ENCODE data around the gene LOXL4.

Gene LOXL4

DNA sequence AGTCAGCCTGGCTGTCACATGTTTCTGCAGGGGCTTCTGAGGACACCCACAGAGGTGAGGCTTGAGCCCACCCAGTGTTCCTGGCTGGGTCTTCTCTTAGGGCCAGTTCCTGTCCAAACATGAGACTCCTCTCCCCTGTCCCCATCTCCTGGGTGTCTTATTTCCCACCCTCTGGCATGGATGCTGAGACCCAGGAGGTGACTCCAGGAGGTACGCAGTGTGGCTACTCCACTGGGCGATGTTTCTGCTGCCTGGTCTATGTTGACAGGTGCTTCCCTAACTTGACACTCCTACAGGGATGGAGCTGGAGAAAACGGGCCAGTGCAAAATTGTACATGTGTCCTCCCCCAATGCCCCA, 26.3 kb upstream of the LOXL4 start:
- FAIRE-seq, result no peak

GRCh38 chr10:98293550-98294269, 25.7 kb upstream of the LOXL4 start:
- no peak for FAIRE-seq

- FAIRE-seq, result no peak
Measured at GRCh38 chr10:98292971-98293370, 25.0 kb upstream of the LOXL4 start.

DNA sequence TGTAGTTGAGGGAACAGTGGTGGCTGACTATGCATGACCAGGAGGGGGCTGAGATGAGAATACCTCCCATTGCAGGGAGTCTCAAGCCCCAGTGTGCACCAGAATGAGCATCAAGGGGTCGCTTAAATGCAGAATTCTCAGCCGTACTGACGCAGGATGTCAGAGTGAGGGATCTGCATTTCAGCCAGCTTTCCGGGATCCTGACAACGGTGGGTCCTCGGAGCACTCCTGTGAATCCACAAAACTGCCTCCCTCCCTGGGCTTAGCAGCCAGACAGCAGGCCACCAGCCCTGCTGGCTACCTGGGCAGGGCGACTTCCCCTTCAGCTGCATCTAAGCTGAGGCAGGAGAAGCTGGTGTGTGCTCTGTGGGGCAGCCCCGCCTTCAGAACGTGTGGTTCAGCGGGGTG, 21.8 kb upstream of the LOXL4 start:
- no peak for FAIRE-seq

- no peak for FAIRE-seq
Measured at GRCh38 chr10:98287321-98287720, 19.3 kb upstream of the LOXL4 start.

GRCh38 chr10:98286419-98286818, 18.4 kb upstream of the LOXL4 start:
- FAIRE-seq, result no peak

GRCh38 chr10:98285416-98285815, 17.4 kb upstream of the LOXL4 start:
- FAIRE-seq, result no peak

- no peak for FAIRE-seq
Measured at GRCh38 chr10:98276311-98276710, 8.3 kb upstream of the LOXL4 start.

DNA sequence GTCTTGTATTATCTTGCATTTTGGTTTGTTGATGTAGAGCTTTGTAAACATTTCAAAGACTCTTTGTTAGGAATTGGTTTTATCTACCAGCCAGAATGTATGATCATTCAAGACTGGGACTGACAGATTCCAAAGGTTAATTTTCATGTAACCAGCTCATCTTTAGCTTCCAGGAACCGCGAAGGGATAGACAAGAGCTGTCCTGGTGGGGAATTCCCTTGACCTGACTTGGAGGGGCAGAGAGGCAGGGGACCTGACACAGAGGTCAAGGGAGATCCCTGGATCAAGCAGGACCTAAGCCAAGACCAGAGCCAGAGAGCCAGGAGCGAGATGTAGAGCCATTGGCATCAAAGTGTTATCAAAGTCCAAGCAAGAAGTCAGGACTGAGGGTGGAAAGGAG, 6.6 kb upstream of the LOXL4 start:
- no peak for FAIRE-seq

- FAIRE-seq, result no peak
Measured at GRCh38 chr10:98273057-98273850, 5.3 kb upstream of the LOXL4 start.

DNA sequence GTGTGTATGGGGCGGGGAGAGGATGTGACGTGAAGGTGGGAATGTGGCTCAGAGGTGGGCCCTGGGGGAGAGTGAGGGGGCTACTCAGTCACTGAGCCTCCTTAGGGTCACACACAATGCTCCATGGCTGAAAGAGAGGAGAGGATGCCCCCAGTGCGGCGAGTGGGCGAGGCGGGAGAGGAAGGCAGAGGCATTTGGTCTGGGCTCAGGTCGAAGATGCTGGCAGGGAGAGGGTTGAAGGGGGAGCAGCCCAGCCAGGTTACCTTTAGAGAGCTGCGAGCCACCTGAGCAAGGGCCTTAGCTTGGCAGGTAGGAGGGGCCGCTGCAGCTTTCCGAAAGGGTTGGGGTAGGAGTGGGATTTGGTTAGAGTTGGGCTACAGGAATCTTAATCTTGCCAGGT, 4.7 kb upstream of the LOXL4 start:
- no peak for FAIRE-seq

- no peak for FAIRE-seq
Measured at GRCh38 chr10:98272245-98272644, 4.3 kb upstream of the LOXL4 start.

DNA sequence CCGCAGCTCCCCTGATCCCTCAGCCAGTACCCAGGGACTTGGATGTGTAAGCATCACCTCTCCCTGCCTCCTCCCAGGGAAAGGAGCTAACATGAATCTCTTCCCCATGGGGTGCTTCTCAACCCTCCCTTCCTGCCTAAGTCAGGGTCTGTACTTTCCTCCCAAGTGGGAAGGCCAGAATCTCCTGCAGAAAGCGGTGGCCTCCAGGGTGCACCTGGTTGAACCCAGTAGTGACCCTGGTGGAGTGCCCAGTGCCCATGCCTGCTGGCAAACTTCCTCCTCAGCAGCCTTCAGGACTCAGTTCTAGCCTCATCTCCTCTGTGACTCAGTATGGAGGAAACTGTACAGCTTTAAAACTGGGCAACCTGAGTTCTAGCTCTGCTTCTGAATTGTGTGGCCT, 2.8 kb upstream of the LOXL4 start:
- FAIRE-seq, result no peak

GRCh38 chr10:98270073-98270740, 2.2 kb upstream of the LOXL4 start:
- no peak for FAIRE-seq

DNA sequence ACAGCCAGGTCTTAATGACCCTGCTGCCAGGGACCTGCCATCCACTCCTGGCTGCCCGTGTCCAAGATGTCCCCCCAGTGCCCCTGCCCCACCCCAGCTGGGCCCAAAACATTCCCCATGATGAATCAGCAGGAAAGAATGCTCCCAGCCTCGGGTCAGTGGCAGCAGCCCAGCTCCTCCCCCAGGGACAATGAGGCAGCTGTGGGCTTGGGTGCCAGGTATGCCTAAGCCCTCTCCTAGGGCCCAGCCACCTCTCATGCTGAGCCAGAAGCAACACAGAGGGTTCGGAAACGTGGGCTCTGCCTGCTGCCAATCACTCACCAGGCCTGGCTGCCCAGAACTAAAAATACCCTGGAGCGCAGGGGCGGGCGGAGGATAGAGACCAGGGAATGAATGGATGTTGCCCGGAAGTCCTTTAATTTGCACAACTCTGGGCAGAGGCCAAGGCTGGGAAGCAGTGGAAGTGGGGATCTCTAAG, 1.5 kb upstream of the LOXL4 start:
- no peak for FAIRE-seq

DNA sequence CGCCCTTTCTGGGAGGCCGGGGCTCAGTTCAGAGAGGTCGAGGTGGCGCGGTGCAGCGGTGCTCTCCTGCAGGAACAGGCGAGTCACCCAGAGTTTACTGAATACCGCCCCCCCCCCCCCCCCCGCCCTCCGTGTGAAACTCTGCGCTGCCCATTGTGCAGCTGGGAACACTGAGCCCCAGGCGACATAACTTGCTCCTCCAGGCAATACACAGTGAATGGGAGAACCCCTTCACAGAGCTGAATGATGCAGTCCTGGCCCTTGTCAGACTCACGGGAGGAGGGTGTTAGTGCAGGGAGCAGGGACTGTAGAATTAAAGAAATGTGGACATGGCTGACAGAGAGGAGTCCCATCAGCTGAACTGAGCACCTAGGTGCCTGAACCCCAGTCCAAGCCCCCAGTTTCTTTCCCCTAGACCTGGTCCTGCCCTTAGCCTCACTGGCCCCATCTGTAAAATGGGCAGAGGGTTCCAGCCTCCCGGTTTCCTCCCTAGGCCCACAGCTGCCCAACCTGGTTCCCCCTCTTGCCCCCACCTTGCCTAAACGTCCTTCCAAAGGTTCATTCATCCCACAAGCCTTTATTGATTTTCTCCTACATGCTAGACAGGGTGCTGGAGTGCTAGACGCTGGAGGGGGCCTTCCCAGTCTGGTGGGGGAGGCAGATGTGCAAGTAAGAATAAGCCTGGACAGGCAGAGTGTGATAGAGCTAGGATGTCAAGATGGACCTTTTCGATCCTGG, 869 bp upstream of the LOXL4 start:
- no peak for FAIRE-seq

DNA sequence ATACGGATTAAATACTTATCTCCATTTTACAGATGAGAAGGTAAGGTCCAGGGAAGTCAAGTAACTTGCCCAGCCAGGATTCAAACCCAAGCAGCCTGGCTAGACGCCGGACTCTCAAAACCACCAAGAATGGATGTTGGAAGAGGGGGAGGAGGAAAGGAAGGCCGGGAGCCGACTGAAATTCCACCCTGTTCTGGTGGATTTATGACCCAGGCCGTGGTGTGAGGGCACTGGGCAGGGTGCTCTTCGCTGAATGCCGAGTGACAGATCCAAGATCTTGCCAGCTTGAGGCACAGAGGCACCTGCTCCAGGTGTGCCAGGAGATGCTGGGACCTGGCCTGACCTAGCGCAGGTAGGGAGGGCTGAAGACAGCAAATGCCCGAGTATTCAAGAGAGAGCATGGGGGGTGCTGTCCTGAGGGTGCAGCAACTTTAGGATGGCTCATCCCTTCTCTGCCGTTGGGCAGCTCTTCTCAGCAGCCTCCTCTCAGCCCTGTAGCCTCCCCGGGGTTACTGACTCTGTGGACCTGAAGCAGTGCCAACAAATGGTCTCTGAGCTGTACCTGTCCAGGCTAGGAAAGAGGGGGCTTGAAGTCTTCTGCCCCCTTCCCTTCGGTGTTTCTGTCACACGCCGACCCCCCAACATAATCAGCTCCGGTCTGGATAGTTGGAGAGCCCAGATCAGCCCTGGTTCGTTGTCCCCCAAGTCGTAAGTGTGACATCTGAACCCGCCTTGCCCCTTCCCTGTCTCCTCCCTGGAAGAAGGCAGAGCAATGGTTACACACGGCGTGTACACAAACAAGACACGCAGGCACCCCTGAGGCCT, 713 bp downstream of the LOXL4 start:
- no peak for FAIRE-seq

GRCh38 chr10:98266647-98267046, 1.3 kb downstream of the LOXL4 start:
- FAIRE-seq, result no peak

DNA sequence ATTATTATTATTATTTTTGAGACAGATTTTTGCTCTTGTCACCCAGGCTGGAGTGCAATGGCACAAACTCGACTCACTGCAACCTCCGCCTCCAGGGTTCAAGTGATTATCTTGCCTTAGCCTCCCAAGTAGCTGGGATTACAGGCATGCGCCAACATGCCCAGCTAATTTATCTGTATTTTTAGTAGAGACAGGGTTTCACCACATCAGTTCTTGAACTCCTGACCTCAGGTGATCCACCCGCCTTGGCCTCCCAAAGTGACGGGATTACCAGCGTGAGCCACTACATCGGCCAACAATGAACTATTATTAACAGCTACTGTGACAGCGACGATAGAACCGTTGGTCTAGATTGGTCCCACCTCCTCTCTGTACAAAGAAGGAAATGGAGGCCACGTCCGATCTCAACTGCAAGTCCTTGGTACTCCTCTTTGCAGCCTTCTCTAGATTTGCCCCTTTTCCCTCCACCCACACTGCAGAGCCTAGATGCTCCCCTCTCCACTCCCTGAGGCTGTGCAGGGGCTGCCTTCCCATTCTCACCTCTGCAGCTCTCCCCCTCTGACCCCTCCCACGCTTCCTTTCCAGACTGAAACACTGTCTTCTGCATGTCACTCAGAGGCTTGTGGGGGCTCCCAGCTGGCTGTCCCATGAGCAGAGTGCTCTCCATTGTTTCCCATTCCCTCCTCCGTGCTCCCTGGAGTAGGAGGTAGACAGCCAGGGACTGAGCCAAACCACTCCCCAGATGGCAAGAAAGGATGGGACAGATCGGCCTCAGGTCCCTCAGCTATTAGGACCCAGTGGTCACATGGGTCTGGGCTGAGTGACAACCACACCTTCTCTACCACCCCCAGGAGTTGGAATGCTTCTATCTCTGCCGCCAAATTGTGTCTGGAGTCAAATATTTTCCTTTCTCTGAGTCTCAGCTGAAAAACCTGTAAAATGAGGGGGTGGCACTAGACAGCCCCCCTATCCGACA, 2.3 kb downstream of the LOXL4 start:
- FAIRE-seq, result no peak

DNA sequence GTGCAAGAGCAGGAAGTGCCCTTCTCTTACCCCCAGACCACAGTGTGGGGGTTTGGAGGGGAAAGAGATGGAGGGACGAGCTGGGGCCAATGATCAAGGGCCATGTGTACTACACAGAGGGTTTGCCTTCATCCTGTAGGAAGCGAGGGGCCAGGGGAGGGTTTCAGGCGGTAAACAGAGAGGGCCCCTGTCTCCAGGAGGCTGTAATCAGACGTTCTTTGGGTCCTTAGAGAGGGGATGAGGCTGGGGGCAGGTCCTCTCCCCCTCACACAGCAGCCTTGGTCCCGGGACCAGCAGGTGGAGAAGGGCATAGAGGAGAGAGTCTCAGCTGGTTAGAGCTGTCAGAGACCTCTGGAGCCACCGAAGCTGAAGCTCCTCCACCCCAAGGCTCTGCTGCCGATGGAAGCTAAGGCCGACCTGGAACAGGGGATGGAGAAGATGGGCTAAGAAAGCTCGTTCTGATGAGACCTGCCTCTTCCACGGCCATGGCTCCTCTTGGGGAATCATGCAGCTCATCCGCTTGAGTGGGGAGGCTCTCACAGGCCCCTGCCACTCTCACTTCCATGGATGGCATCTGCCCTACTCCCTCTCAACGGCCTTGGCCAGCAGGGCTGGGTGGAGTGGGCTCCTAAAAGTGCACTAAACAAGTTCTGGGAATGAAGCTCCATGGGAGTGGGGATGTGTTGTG, 3.5 kb downstream of the LOXL4 start:
- FAIRE-seq, result no peak
